HepG2 (cell line): Measurements from ENCODE around the gene LHFPL2. TPM values are rescaled to one million over a fixed set of nuclear protein-coding genes. Genes with fewer than 3 reads are reported as not detected.

Source experiments
- ATAC-seq: fragments of 200-7000 bp; cut with Tn5 transposase; 3 replicates; pipeline ENCODE4 v1.9.1; 2020; ENCODE audit warnings: mild to moderate bottlenecking, moderate library complexity
- BruUV-seq: library from RNA; stranded (reverse); fragments of 400-500 nt; replicated peaks from 2 replicates; lab custom pipeline; 2021; lab: Mats Ljungman, UMichigan
- CTCF ChIA-PET: fragments of 300-600 bp; formaldehyde crosslinking; extraction: SDS; loops from one replicate; lab custom pipeline; 2021; ENCODE audit warnings: low total read pairs, inconsistent platforms, low intra/inter-chr PET ratio; lab: Yijun Ruan, JAX
- POLR2A ChIA-PET: fragments of 350-600 bp; sonication (Branson Sonifier 250); formaldehyde crosslinking; loops from one replicate; lab custom pipeline; 2020; ENCODE audit warnings: antibody characterized with exemption, inconsistent platforms; lab: Yijun Ruan, JAX
- DNase-seq: peaks from one replicate; pipeline ENCODE4 v3.0.0-alpha.2; 2015; ENCODE audit warnings: low spot score
- FAIRE-seq: peaks from 3 replicates; lab custom pipeline; 2011; peaks lifted over from hg19 to GRCh38; lab: Jason Lieb, UNC
- H2AFZ ChIP-seq: one replicate; pipeline ENCODE4 v1.6.1; 2011; ENCODE audit warnings: low read length, inconsistent platforms
- H3K27ac ChIP-seq: fragments of 300-600 bp; 3 replicates; pipeline ENCODE4 v1.8.0; 2011; ENCODE audit warnings: mixed run types, mild to moderate bottlenecking, mixed read lengths, low read length, inconsistent platforms; ENCODE audit not compliant: insufficient read depth; ENCODE audit errors: extremely low read length
- H3K27me3 ChIP-seq, 2 experiments: fragments of 200-600 bp in 1 of 2; 2 replicates in 1 of 2; 3 replicates in 1 of 2; pipeline versions ENCODE4 v1.6.0 to v1.8.0; 2011; ENCODE audit warnings: low read length in 2 of 2, mild to moderate bottlenecking in 2 of 2, moderate library complexity in 2 of 2, inconsistent platforms in 1 of 2; ENCODE audit not compliant: insufficient read depth in 2 of 2, control insufficient read depth in 1 of 2
- H3K36me3 ChIP-seq, 2 experiments: fragments of 200-600 bp in 1 of 2; replicated peaks in 1 of 2; 2 replicates in 1 of 2; 3 replicates in 1 of 2; pipeline versions ENCODE4 v1.5.1 to v1.8.0; 2011; ENCODE audit warnings: low read length in 2 of 2, inconsistent platforms in 1 of 2; ENCODE audit not compliant: insufficient read depth in 2 of 2, control insufficient read depth in 1 of 2
- H3K4me1 ChIP-seq: 2 replicates; pipeline ENCODE4 v1.5.1; 2012; ENCODE audit warnings: low read length, inconsistent platforms; ENCODE audit not compliant: insufficient read depth
- H3K4me2 ChIP-seq: 2 replicates; pipeline ENCODE4 v1.6.0; 2011; ENCODE audit warnings: low read depth, low read length, inconsistent platforms
- H3K4me3 ChIP-seq, 3 experiments: fragments of 200-600 bp in 1 of 3; sonication (generic), shearing (Covaris generic) in 1 of 3; replicated peaks in 1 of 3; 2 replicates each; pipeline ENCODE4 v1.5.1; 2011 to 2016; ENCODE audit warnings: low read length in 3 of 3, inconsistent platforms in 2 of 3, low read depth in 2 of 3, mild to moderate bottlenecking in 2 of 3, control low read depth in 1 of 3, mixed read lengths in 1 of 3; ENCODE audit not compliant: insufficient read depth in 1 of 3
- H3K79me2 ChIP-seq: one replicate; pipeline ENCODE4 v1.6.1; 2011; ENCODE audit warnings: low read length, inconsistent platforms; ENCODE audit not compliant: insufficient read depth
- H3K9ac ChIP-seq: 2 replicates; pipeline ENCODE4 v1.6.0; 2011; ENCODE audit warnings: mild to moderate bottlenecking, low read depth, low read length, inconsistent platforms; ENCODE audit not compliant: insufficient read depth
- H3K9me3 ChIP-seq: 2 replicates; pipeline ENCODE4 v1.5.1; 2012; ENCODE audit warnings: mild to moderate bottlenecking, low read length
- H4K20me1 ChIP-seq: 2 replicates; pipeline ENCODE4 v1.6.0; 2011; ENCODE audit warnings: inconsistent platforms, mild to moderate bottlenecking, low read length, moderate library complexity; ENCODE audit not compliant: insufficient read depth
- AGO2 ChIP-seq: fragments of 200-400 bp; formaldehyde crosslinking; optimal IDR thresholded peaks from 2 replicates; pipeline ENCODE3; 2017; ENCODE audit warnings: mild to moderate bottlenecking, low read depth, low read length, moderate library complexity
- ARNT2 ChIP-seq: sonication (generic); formaldehyde crosslinking; IDR thresholded peaks from 2 replicates; pipeline ENCODE4 v1.8.0; 2022; ENCODE audit warnings: mild to moderate bottlenecking, low read depth, missing genetic modification reagents, moderate library complexity
- IKZF5 ChIP-seq: IDR thresholded peaks from 2 replicates; pipeline ENCODE4 v1.6.1; 2018; ENCODE audit warnings: missing genetic modification reagents, mild to moderate bottlenecking, missing compliant biosample characterization
- RBM22 ChIP-seq: fragments of 200-400 bp; formaldehyde crosslinking; optimal IDR thresholded peaks from 2 replicates; pipeline ENCODE3; 2017; ENCODE audit warnings: mild to moderate bottlenecking, low read length, moderate library complexity
- RCOR2 ChIP-seq: IDR thresholded peaks from 2 replicates; pipeline ENCODE4 v1.6.1; 2016; ENCODE audit warnings: missing biosample characterization, missing genetic modification reagents
- SRSF9 ChIP-seq: fragments of 200-400 bp; formaldehyde crosslinking; IDR thresholded peaks from 2 replicates; pipeline ENCODE4 v1.6.1; 2018; ENCODE audit warnings: borderline replicate concordance, mild to moderate bottlenecking, low read depth, low read length; ENCODE audit not compliant: insufficient read depth, poor library complexity, severe bottlenecking
- TRAFD1 ChIP-seq: sonication (generic); formaldehyde crosslinking; IDR thresholded peaks from 2 replicates; pipeline ENCODE4 v1.5.1; 2020; ENCODE audit warnings: missing genetic modification reagents, mild to moderate bottlenecking, borderline replicate concordance
- ZNF350 ChIP-seq: sonication (generic); formaldehyde crosslinking; IDR thresholded peaks from 2 replicates; pipeline ENCODE4 v1.4.0; 2020; ENCODE audit warnings: mild to moderate bottlenecking, low read depth, missing genetic modification reagents, borderline replicate concordance
- ZNF460 ChIP-seq: sonication (generic); formaldehyde crosslinking; IDR thresholded peaks from 2 replicates; pipeline ENCODE4 v1.5.1; 2020; ENCODE audit warnings: missing genetic modification reagents, mild to moderate bottlenecking, borderline replicate concordance
- WGBS: methylation state at CpG from one replicate; pipeline ENCODE4 v1.1.6; 2017; ENCODE audit warnings: low lambda C conversion rate; 5-methylcytosine and 5-hydroxymethylcytosine counted together
- in situ Hi-C: cut with HindIII; loops from 2 replicates; pipeline ENCODE4 v1.10.0; 2017; ENCODE audit warnings: low pct_unique_long_range_greater_than_20kb; ENCODE audit not compliant: extremely low pct_ligation_motif_present
- intact Hi-C: fragments of 100-400 bp; cut with micrococcal nuclease; formaldehyde crosslinking; loops from one replicate; pipeline ENCODE4 v1.10.0; 2022; ENCODE audit not compliant: unreplicated experiment
- polyA plus RNA-seq, 8 experiments: library from polyadenylated mRNA; depleted of rRNA in 3 of 8; stranded (reverse) in 7 of 8; unstranded in 1 of 8; fragments of >200 nt; fragmentation: Illumina TruSeq in 4 of 8; extraction: Trizol in 4 of 8; gene quantifications; 2 replicates each; pipeline versions ENCODE4 v1.2.1 to v1.2.3, GENCODE V29; 2011 to 2016; ENCODE audit warnings: low read depth in 4 of 8, missing spikeins in 1 of 8, mixed read lengths in 1 of 8; ENCODE audit not compliant: insufficient read depth in 1 of 8
- total RNA-seq, 5 experiments: library from RNA; depleted of rRNA; stranded (reverse); fragments of >200 nt; fragmentation: Illumina TruSeq; extraction: Trizol; gene quantifications; 2 replicates each; pipeline ENCODE4 v1.2.3, GENCODE V29; 2016; ENCODE audit warnings: low read depth in 1 of 5

LHFPL2 gene
- total and polyA plus RNA-seq, 2 of the 13 experiments (the other 11 are each of a cell fraction or from before 2014, with no cell fraction given): 6.0 to 20.0 TPM

GRCh38 chr5:78534905-78535200, 113.7 kb downstream of the LHFPL2 start (continued):
- no peak for TF ChIP-seq IKZF5 (CRISPR knock-in tag)
- TF ChIP-seq SRSF9: no peak
- TF ChIP-seq RCOR2 (CRISPR knock-in tag): no peak
- TF ChIP-seq TRAFD1 (CRISPR knock-in tag): no peak
- TF ChIP-seq, all 625 proteins: peak for 0

GRCh38 chr5:78534148-78534904, 114.2 kb downstream of the LHFPL2 start:
- no peak; the same call in 1 of the 3 replicates for ATAC-seq

More at GRCh38 chr5:78534148-78534904, 114.2 kb downstream of the LHFPL2 start:
- TF ChIP-seq ZNF460 (CRISPR knock-in tag) (no peak), AGO2 (peak; percentile 23), RBM22 (peak; percentile 11), ARNT2 (CRISPR knock-in tag) (no peak), ZNF350 (no peak)
- TF ChIP-seq, all 625 proteins: peak for 2
- no peak overlapping the region for H3K27ac ChIP-seq
- H3K36me3 ChIP-seq: peaks cover 0 to 3% of the 10 kb centered on the region in 2 experiments; a peak in 2 of 5 replicates
- intact Hi-C loops (no loop called here), in situ Hi-C loops (no loop called here)
- peaks cover 13% of the 10 kb centered on the region for H3K79me2 ChIP-seq
- ChIA-PET CTCF (interaction anchor here (1.2 to 2.8 kb wide), 2 partner anchors 62 to 67 kb away, joined by 4 to 12 read pairs; no protein-coding TSS in a partner anchor), POLR2A (no interaction called here)
- no peaks in the 10 kb centered on the region for H3K4me1 ChIP-seq
- H2AFZ ChIP-seq: no peak overlapping the region
- H3K9me3 ChIP-seq: no peaks in the 10 kb centered on the region
- FAIRE-seq (no peak), DNase-seq (no peak)
- WGBS: 98% methylated on average over 11 of the region's 24 CpGs
- H3K4me3 ChIP-seq: no peak overlapping the region
- H4K20me1 ChIP-seq: no peaks in the 10 kb centered on the region
- H3K27me3 ChIP-seq: no peaks in the 10 kb centered on the region
- BruUV-seq: no TSS peak
- no peak overlapping the region for H3K9ac ChIP-seq
- no peak overlapping the region for H3K4me2 ChIP-seq
